Measurements from ENCODE around the gene PRAME.

Gene PRAME

DNA sequence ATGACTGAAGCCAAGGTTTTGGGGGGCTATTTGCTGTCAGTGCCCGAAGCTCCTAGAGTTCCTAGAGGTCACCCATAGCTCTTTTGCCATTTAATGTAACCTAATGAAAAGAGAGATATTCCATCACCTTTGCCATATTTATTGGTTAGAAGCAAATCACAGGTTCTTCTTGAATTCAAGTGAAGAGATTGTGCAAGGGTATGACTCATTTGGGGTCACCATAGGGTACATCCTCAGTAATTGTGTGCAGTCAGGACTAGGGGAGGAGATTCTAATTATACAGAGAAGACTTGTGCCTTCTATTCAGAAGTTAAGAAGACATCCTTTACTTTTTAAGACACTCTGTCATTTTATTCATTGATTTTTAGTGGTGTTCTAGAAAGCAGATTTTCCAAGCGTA lies 6.9 kb upstream of the PRAME start:
- TF ChIP-seq ZFX (IDR thresholded peaks at IDR 0.05) = no peak
- TF ChIP-seq, protein P1, sequence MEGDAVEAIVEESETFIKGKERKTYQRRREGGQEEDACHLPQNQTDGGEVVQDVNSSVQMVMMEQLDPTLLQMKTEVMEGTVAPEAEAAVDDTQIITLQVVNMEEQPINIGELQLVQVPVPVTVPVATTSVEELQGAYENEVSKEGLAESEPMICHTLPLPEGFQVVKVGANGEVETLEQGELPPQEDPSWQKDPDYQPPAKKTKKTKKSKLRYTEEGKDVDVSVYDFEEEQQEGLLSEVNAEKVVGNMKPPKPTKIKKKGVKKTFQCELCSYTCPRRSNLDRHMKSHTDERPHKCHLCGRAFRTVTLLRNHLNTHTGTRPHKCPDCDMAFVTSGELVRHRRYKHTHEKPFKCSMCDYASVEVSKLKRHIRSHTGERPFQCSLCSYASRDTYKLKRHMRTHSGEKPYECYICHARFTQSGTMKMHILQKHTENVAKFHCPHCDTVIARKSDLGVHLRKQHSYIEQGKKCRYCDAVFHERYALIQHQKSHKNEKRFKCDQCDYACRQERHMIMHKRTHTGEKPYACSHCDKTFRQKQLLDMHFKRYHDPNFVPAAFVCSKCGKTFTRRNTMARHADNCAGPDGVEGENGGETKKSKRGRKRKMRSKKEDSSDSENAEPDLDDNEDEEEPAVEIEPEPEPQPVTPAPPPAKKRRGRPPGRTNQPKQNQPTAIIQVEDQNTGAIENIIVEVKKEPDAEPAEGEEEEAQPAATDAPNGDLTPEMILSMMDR (conservative IDR thresholded peaks at IDR 0.05) = no peak
- H3K27ac ChIP-seq = no peak overlapping the region

DNA sequence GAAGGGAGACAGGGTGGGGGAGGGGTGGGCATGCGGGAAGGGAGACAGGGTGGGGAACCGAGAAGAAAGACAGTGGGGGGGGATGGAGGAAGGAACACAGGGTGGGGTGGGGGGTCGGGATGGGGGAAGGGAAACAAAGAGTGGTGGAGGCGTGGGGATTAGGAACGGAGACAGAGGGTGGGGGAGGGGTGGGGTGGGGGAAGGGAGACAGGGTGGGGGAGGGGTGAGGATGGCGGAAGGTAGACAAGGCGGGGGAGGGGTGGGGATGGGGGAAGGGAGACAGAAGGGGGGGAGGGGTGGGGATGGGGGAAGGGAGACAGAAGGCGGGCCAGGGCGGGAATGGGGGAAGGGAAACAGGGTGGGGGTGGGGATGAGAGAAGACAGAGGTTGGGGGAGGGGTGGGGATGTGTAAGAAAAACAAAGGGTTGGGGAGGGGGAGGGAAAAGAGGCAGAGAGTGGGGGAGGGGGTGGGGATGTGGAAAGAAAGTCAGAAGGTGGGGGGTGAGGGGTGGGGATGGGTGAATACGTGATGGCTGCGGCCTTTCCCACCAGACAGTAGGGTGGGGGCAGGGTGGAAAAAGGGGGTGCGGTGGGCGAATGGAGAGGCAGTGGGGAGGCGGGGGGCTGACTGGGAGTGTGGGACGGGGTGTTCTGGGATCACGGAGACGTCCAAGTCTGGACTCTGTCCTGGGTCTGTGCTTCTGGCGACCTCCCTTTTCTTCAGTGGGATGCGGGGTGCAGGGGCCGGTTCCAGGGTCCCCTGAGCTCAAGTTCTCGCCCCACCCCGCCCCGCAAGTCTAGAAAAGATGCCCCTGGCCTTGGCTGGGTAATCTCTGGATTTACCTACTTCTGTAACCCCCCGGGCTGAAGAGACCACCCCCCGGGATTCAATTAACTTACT lies 744 bp downstream of the PRAME start:
- H3K27ac ChIP-seq = peak overlapping the region; percentile 87

DNA sequence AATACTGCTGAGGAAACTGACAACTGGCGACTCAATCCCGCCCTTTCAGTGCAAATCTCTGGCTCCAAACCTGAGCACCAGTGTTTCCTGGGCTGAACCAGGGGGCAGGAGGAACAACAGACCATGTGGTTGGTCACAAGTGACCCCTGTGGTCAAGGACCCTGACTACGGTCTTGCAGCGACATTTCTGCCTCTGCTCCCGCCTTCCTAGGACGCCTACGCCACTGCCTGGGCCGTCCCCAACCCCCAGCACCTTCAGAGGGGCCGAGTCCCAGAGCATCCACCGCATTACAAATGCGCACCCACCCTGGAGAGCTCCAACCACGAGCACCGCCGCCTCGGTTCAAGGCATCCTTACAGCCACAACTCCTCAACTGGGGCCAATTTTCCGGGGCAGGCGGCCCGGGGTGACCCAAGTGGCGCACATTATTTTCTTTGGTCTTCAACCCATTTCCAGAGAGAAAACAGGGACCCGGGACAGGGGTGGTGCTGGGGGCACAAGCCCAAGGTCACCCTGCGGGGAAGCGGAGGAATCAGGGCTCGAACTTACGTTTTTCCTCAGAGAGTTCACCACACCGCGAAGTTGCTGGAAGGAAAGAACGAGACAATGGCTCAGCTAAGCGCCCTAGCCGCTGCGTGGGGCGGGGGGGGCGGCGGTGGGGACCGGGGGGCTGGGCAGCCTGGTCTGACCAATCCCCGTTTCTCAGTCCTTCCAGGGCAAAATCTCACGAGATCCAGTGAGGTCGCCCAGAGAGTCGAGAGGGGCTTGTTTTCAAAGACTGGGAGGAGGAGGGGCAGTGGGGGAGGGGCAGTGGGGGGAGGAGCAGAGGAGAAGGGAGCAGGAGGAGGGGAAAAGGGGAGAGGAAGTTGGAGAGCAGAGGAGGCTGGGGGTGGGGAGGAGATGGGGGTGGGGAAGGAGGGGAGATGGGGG lies 1.8 kb downstream of the PRAME start:
- TF ChIP-seq, protein P1 (conservative IDR thresholded peaks at IDR 0.05) = no peak
- no peak for TF ChIP-seq ZFX (IDR thresholded peaks at IDR 0.05)
- H3K27ac ChIP-seq = peak overlapping the region; percentile 10; the same call in 1 of the 2 replicates

More for the DNA sequence above, 744 bp downstream of the PRAME start:
- no peak for TF ChIP-seq ZFX (IDR thresholded peaks at IDR 0.05)

DNA sequence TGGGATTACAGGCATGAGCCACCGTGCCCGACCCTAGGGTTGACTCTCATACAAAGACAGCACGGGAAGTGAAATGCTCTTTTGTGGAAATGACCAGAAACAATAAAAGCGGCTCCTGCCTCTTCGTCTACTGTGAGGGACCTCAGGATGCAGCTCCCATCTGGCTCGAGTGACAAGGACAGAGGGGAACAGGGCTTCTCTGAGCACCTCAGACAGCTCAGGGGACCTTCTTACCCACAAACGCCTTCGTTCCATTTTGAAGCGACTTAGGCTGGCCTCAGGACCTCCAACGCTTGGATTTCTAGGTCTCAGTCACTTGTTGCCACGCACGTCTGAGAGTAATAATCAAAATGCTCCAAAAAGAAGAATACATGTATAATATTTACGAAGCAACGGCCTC lies 2.5 kb downstream of the PRAME start:
- H3K27ac ChIP-seq = no peak overlapping the region; the same call in 1 of the 2 replicates
- TF ChIP-seq, protein P1 (conservative IDR thresholded peaks at IDR 0.05) = no peak
- TF ChIP-seq ZFX (IDR thresholded peaks at IDR 0.05) = no peak

DNA sequence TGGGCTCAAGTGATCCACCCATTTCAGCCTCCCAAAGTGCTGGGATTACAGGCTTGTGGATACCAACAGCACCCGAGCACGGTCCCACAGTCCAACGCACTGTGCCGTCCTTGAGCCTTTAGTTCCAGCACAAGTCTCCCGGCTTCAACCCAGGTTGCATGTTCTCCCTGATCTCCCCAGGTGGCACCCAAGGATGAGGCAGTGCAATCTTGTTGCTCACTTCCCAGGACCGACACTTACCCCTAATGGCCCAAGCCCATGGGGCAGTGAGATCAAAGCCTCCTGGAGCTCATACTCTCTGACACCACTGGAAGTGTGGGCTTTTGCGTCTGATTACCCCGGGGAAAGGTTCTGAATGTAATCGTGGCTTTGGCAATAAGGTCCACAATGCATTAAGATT lies 3.5 kb downstream of the PRAME start:
- TF ChIP-seq, protein P1 (conservative IDR thresholded peaks at IDR 0.05) = no peak
- no peak for TF ChIP-seq ZFX (IDR thresholded peaks at IDR 0.05)
- no peak overlapping the region for H3K27ac ChIP-seq

DNA sequence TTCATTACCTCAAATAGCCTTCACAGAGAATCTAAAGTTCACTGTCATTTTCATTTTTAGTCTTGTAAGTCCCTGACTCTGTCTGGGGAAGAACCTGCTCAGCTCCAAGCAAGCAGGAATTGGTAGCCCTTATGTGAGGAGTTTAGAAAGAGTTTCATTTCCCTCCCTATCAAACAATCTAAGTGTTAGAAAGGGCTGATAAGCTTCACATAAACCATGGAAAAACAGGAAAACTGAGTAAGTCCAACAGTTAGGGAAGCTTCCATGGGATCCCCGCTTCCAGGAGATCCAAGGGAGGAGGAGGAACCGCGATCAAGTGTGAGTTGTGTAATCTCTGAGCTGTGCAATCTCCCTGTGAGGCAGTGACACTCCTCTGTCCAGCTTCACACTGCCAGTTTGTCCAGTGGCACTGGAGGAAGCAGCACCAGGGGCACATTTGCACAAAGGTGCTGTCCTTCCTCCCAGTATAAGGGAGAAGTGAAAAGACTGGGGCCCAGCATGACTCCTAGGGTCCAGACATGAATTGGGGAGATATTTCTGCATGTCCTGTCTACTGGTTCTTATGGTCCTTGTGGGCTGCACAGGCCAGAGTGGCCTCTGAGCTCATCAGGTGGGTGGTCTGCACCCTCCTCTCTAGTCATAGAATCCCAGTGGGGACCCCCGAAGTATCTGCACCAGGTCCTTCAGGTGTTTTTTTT lies 4.3 kb downstream of the PRAME start:
- no peak for TF ChIP-seq ZFX (IDR thresholded peaks at IDR 0.05)
- no peak overlapping the region for H3K27ac ChIP-seq

DNA sequence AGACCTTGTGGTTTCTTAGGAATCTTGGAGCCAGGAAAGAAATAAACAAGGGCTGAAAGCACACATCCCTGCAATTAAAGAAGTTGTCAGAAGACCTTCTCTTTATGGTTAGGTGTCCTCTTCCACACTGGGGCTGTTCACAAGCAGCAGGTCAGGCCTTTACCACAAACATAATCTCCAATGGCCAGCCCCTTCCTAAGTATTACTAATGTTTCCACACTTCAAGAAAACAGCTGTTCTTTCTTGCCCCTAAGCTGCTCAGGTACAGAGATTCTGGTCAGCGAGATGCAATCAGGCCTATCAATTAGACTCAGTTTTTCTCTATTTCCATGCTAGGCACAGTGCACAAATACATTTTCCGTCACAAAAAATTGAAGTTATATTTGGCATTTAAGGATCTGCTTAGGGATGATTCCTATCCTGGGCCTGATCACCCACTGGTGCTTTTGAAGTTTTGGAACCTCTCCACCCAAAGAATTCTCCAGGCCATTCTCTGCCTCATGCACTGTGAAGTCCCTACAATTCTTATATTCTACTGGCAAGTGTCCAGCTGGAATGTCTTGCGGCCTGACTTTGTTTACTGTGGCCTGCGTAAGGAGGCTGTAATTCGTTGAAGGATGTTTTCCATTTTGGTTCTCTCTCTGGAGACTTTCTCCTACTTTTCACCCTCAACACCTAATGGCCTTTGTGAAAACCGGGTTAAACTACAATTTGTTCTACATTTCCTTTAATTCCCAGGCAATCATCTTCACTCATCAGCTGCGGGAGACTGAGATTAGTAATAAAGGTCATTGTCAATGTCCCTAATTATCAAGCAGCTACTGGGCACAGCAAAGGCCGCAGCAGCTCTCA lies 5.1 kb downstream of the PRAME start:
- H3K27ac ChIP-seq = no peak overlapping the region
- TF ChIP-seq, protein P1 (conservative IDR thresholded peaks at IDR 0.05) = no peak
- TF ChIP-seq ZFX (IDR thresholded peaks at IDR 0.05) = no peak
